ENCODE measurements around the gene FPGS. TPM values are rescaled to one million over a fixed set of nuclear protein-coding genes. Genes with fewer than 3 reads are reported as not detected.
A peak's percentile ranks its signal among the peaks of the same experiment; 100 is the strongest.

The FPGS gene
- total RNA-seq, 2 experiments from 2014 or later = 132 to 147 TPM

- POLR2A ChIA-PET = interaction anchor here (0.7 to 1.2 kb wide), 7 partner anchors 8 to 34 kb away, joined by 3 to 5 read pairs (median 3); no protein-coding TSS in a partner anchor
- CTCF ChIA-PET (ENCODE audit: unreplicated experiment) = interaction anchor here (1.0 to 1.8 kb wide), 2 partner anchors 13 to 54 kb away, joined by 4 to 8 read pairs; no protein-coding TSS in a partner anchor
- Histone ChIP-seq H3K4me3 (ENCODE audit: low read depth, low read length, poor library complexity, severe bottlenecking) (peak overlapping the region; percentile 69), H3K9me2 (ENCODE audit: insufficient read depth, low read length) (no peaks in the 10 kb centered on the region), H3K9me3 (ENCODE audit: low read length) (no peaks in the 10 kb centered on the region), H4K20me1 (ENCODE audit: insufficient read depth, low read length) (0 out of 2 replicates have a peak, but pooled peaks cover 6% of the 10 kb centered on the region), H3K27ac (ENCODE audit: low read depth, low read length, poor library complexity, severe bottlenecking) (peak overlapping the region; percentile 30), H3K4me2 (ENCODE audit: low read length) (peak overlapping the region; percentile 98), H2AFZ (ENCODE audit: low read length) (no peak overlapping the region), H3K79me2 (ENCODE audit: insufficient read depth, low read depth, low read length) (peaks cover 32% of the 10 kb centered on the region), H3K4me1 (ENCODE audit: insufficient read depth, low read length, poor library complexity, severe bottlenecking) (peaks cover 73% of the 10 kb centered on the region), H3K36me3 (ENCODE audit: insufficient read depth, low read length) (peaks cover 63% of the 10 kb centered on the region)
- no TSS peak for BruUV-seq (replicated peaks)
- intact Hi-C loops (cut with micrococcal nuclease; ENCODE audit: unreplicated experiment) = no loop called here
- TF ChIP-seq CTCF (conservative IDR thresholded peaks at IDR 0.05; ENCODE audit: low read length) (no peak), EZH2phosphoT487 (IDR thresholded peaks at IDR 0.05; ENCODE audit: borderline replicate concordance, low read depth, low read length) (no peak)
- peak; percentile 97 for DNase-seq (ENCODE audit: low spot score)
Measured at GRCh38 chr9:127770905-127771569, 31.6 kb upstream of the FPGS start.

- no TSS peak for BruUV-seq (replicated peaks)
- no peak for DNase-seq (ENCODE audit: low spot score)
- peaks cover 59% of the 10 kb centered on the region for H3K36me3 ChIP-seq (ENCODE audit: insufficient read depth, low read length)
- CTCF ChIA-PET (ENCODE audit: unreplicated experiment) = interaction anchor here (1.0 to 1.8 kb wide), 2 partner anchors 13 to 53 kb away, joined by 4 to 8 read pairs; no protein-coding TSS in a partner anchor
- intact Hi-C loops (cut with micrococcal nuclease; ENCODE audit: unreplicated experiment) = no loop called here
- TF ChIP-seq CTCF (conservative IDR thresholded peaks at IDR 0.05; ENCODE audit: low read length) = no peak
- TF ChIP-seq EZH2phosphoT487 (IDR thresholded peaks at IDR 0.05; ENCODE audit: borderline replicate concordance, low read depth, low read length) = no peak
- peak overlapping the region; percentile 59 for H3K27ac ChIP-seq (ENCODE audit: low read depth, low read length, poor library complexity, severe bottlenecking)
- H3K9me2 ChIP-seq (ENCODE audit: insufficient read depth, low read length) = no peaks in the 10 kb centered on the region
- H3K79me2 ChIP-seq (ENCODE audit: insufficient read depth, low read depth, low read length) = peaks cover 34% of the 10 kb centered on the region
- H3K9me3 ChIP-seq (ENCODE audit: low read length) = no peaks in the 10 kb centered on the region
- H2AFZ ChIP-seq (ENCODE audit: low read length) = no peak overlapping the region
- H3K4me2 ChIP-seq (ENCODE audit: low read length) = peak overlapping the region; percentile 98
- H3K4me3 ChIP-seq (ENCODE audit: low read depth, low read length, poor library complexity, severe bottlenecking) = peak overlapping the region; percentile 69
- POLR2A ChIA-PET = interaction anchor here (0.8 to 1.2 kb wide), 6 partner anchors 8 to 31 kb away, joined by 3 to 5 read pairs (median 3); no protein-coding TSS in a partner anchor
- peaks cover 74% of the 10 kb centered on the region for H3K4me1 ChIP-seq (ENCODE audit: insufficient read depth, low read length, poor library complexity, severe bottlenecking)
- 0 out of 2 replicates have a peak, but pooled peaks cover 6% of the 10 kb centered on the region for H4K20me1 ChIP-seq (ENCODE audit: insufficient read depth, low read length)
Measured at GRCh38 chr9:127771570-127772189, 31.0 kb upstream of the FPGS start.

Data from OCI-LY7 (cell line).